ENCODE results near the gene GVQW3. TPM values are rescaled to one million over a fixed set of nuclear protein-coding genes. Genes with fewer than 3 reads are reported as not detected.

Gene GVQW3
- total and polyA plus RNA-seq, 2 donors (not counting 1 experiment from before 2014, with no cell fraction given) = 3.5 to 8.2 TPM

DNA sequence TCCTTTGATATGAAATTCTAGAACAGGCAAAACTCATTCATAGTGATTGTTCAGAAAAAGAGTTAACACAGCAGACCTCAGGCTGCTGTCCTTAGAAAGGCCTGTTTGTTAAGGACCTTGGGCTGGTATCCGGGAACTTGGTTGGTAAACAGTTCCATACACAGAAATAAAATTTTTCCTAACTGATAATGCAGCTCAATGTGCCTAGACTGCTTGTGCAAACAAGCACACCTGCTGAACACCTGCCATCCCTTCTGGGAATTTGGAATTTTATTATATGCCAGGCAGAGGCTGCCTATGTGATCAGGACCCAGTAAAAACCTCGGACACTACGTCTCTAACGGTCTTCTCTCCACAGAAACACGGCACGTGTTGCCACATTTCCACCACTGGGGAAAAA, 11.7 kb upstream of the GVQW3 start:
- TF ChIP-seq, protein P1, sequence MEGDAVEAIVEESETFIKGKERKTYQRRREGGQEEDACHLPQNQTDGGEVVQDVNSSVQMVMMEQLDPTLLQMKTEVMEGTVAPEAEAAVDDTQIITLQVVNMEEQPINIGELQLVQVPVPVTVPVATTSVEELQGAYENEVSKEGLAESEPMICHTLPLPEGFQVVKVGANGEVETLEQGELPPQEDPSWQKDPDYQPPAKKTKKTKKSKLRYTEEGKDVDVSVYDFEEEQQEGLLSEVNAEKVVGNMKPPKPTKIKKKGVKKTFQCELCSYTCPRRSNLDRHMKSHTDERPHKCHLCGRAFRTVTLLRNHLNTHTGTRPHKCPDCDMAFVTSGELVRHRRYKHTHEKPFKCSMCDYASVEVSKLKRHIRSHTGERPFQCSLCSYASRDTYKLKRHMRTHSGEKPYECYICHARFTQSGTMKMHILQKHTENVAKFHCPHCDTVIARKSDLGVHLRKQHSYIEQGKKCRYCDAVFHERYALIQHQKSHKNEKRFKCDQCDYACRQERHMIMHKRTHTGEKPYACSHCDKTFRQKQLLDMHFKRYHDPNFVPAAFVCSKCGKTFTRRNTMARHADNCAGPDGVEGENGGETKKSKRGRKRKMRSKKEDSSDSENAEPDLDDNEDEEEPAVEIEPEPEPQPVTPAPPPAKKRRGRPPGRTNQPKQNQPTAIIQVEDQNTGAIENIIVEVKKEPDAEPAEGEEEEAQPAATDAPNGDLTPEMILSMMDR (IDR thresholded peaks at IDR 0.05) = no peak
- TF ChIP-seq EZH2 (IDR thresholded peaks at IDR 0.05; ENCODE audit: borderline replicate concordance, insufficient read depth, low read depth, low read length, poor library complexity, severe bottlenecking) = no peak
- no peak for DNase-seq
- no peaks in the 10 kb centered on the region for H3K27me3 ChIP-seq (replicated peaks in 1 of 4; ENCODE audit: control extremely low read depth in 1 of 4, control insufficient read depth in 3 of 4, insufficient read depth in 4 of 4, low read length in 3 of 4)
- WGBS (ENCODE audit: insufficient coverage) = 98% methylated on average over 6 of the region's 6 CpGs
- H3K9ac ChIP-seq (ENCODE audit: low read length) = no peak overlapping the region
- H3K36me3 ChIP-seq (replicated peaks in 1 of 2; ENCODE audit: control extremely low read depth in 1 of 2, control insufficient read depth in 1 of 2, extremely low read depth in 1 of 2, insufficient read depth in 2 of 2, low read length in 1 of 2) = peaks cover 0 to 4% of the 10 kb centered on the region in 2 experiments
- H3K4me1 Mint-ChIP-seq = peaks cover 44% of the 10 kb centered on the region
- H3K27ac ChIP-seq (ENCODE audit: low read length in 2 of 2) = no peak overlapping the region
- no peaks in the 10 kb centered on the region for H3K27me3 Mint-ChIP-seq
- peaks cover 58% of the 10 kb centered on the region for H4K20me1 ChIP-seq (ENCODE audit: control insufficient read depth, insufficient read depth, low read length, poor library complexity, severe bottlenecking)
- no peaks in the 10 kb centered on the region for H3K9me3 Mint-ChIP-seq (ENCODE audit: insufficient read depth)
- ATAC-seq (ENCODE audit: low read depth) = no peak
- POLR2A ChIA-PET = no interaction called here
- peaks cover 5 to 10% of the 10 kb centered on the region in 2 donors for H3K4me1 ChIP-seq (ENCODE audit: control insufficient read depth in 2 of 2, insufficient read depth in 2 of 2, low read length in 2 of 2)
- peaks cover 76% of the 10 kb centered on the region for H3K79me2 ChIP-seq (ENCODE audit: control insufficient read depth, insufficient read depth, low read length)
- no peak overlapping the region for H3K4me2 ChIP-seq (replicated peaks; ENCODE audit: low read depth, low read length, poor library complexity, severe bottlenecking)
- H3K4me3 ChIP-seq (ENCODE audit: control extremely low read depth in 1 of 5, extremely low read depth in 1 of 5, insufficient read depth in 1 of 5, low read depth in 2 of 5, low read length in 4 of 5) = no peak overlapping the region
- no peak overlapping the region for H2AFZ ChIP-seq (ENCODE audit: insufficient read depth, low read depth, low read length, poor library complexity, severe bottlenecking)
- CTCF ChIA-PET = no interaction called here
- intact Hi-C loops (cut with micrococcal nuclease) = no loop called here
- no peak overlapping the region for H3K27ac Mint-ChIP-seq
- H3K4me3 Mint-ChIP-seq = no peak overlapping the region
- no peaks in the 10 kb centered on the region for H3K9me3 ChIP-seq (ENCODE audit: control extremely low read depth in 1 of 3, control insufficient read depth in 2 of 3, insufficient read depth in 1 of 3, low read length in 2 of 3)

GRCh38 chr11:76371170-76371569, 10.0 kb upstream of the GVQW3 start:
- H3K27ac Mint-ChIP-seq = no peak overlapping the region

More at GRCh38 chr11:76371170-76371569, 10.0 kb upstream of the GVQW3 start:
- H3K36me3 ChIP-seq (replicated peaks in 1 of 2; ENCODE audit: control extremely low read depth in 1 of 2, control insufficient read depth in 1 of 2, extremely low read depth in 1 of 2, insufficient read depth in 2 of 2, low read length in 1 of 2) = peaks cover 0 to 1% of the 10 kb centered on the region in 2 experiments
- no peak overlapping the region for H3K4me2 ChIP-seq (replicated peaks; ENCODE audit: low read depth, low read length, poor library complexity, severe bottlenecking)
- no peak for ATAC-seq (ENCODE audit: low read depth)
- no peaks in the 10 kb centered on the region for H3K27me3 ChIP-seq (replicated peaks in 1 of 4; ENCODE audit: control extremely low read depth in 1 of 4, control insufficient read depth in 3 of 4, insufficient read depth in 4 of 4, low read length in 3 of 4)
- POLR2A ChIA-PET = no interaction called here
- TF ChIP-seq EZH2 (IDR thresholded peaks at IDR 0.05; ENCODE audit: borderline replicate concordance, insufficient read depth, low read depth, low read length, poor library complexity, severe bottlenecking) = no peak
- TF ChIP-seq, protein P1 (IDR thresholded peaks at IDR 0.05) = no peak
- H3K9ac ChIP-seq (ENCODE audit: low read length) = no peak overlapping the region
- H3K9me3 Mint-ChIP-seq (ENCODE audit: insufficient read depth) = no peaks in the 10 kb centered on the region
- H2AFZ ChIP-seq (ENCODE audit: insufficient read depth, low read depth, low read length, poor library complexity, severe bottlenecking) = no peak overlapping the region
- CTCF ChIA-PET = no interaction called here
- H4K20me1 ChIP-seq (ENCODE audit: control insufficient read depth, insufficient read depth, low read length, poor library complexity, severe bottlenecking) = peaks cover 63% of the 10 kb centered on the region
- no peak overlapping the region for H3K4me3 Mint-ChIP-seq
- intact Hi-C loops (cut with micrococcal nuclease) = no loop called here
- WGBS (ENCODE audit: insufficient coverage) = 45% methylated on average over 2 of the region's 3 CpGs
- H3K27ac ChIP-seq (ENCODE audit: low read length in 2 of 2) = no peak overlapping the region
- peaks cover 49% of the 10 kb centered on the region for H3K4me1 Mint-ChIP-seq
- peaks cover 92% of the 10 kb centered on the region for H3K79me2 ChIP-seq (ENCODE audit: control insufficient read depth, insufficient read depth, low read length)
- H3K4me3 ChIP-seq (ENCODE audit: control extremely low read depth in 1 of 5, extremely low read depth in 1 of 5, insufficient read depth in 1 of 5, low read depth in 2 of 5, low read length in 4 of 5) = no peak overlapping the region
- peaks cover 3 to 6% of the 10 kb centered on the region in 2 donors for H3K4me1 ChIP-seq (ENCODE audit: control insufficient read depth in 2 of 2, insufficient read depth in 2 of 2, low read length in 2 of 2)
- DNase-seq = no peak
- no peaks in the 10 kb centered on the region for H3K9me3 ChIP-seq (ENCODE audit: control extremely low read depth in 1 of 3, control insufficient read depth in 2 of 3, insufficient read depth in 1 of 3, low read length in 2 of 3)
- H3K27me3 Mint-ChIP-seq = no peaks in the 10 kb centered on the region

Measured in B cell (primary cell).